Neural cell (in vitro differentiated cells): ENCODE measurements around the gene POLRMT. TPM values are rescaled to one million over a fixed set of nuclear protein-coding genes. Genes with fewer than 3 reads are reported as not detected.

Experiments used
- H2AFZ ChIP-seq: fragments of 200-600, 300-800 bp; sonication (generic), shearing (Covaris generic); 2 replicates; pipeline ENCODE4 v1.6.0; 2014; ENCODE audit warnings: low read depth, mild to moderate bottlenecking, antibody characterized with exemption, low read length, moderate library complexity
- H3F3A ChIP-seq: fragments of 200-600 bp; shearing (Covaris generic); 2 replicates; pipeline ENCODE4 v1.6.1; 2016; ENCODE audit warnings: mild to moderate bottlenecking, moderate library complexity, mixed read lengths, antibody characterized with exemption, low read length; ENCODE audit not compliant: insufficient read depth, poor library complexity, severe bottlenecking
- H3K27ac ChIP-seq: fragments of 200-600, 300-800 bp; sonication (generic), shearing (Covaris generic); 2 replicates; pipeline ENCODE4 v1.5.1; 2014; ENCODE audit warnings: mild to moderate bottlenecking, low read length, moderate library complexity
- H3K27me3 ChIP-seq: fragments of 300-800, 200-600 bp; sonication (generic), shearing (Covaris generic); 2 replicates; pipeline ENCODE4 v1.6.0; 2014; ENCODE audit warnings: mild to moderate bottlenecking, low read depth, low read length, moderate library complexity; ENCODE audit not compliant: insufficient read depth
- H3K36me3 ChIP-seq: fragments of 300-800, 200-600 bp; sonication (generic), shearing (Covaris generic); 2 replicates; pipeline ENCODE4 v1.5.1; 2014; ENCODE audit warnings: mild to moderate bottlenecking, antibody characterized with exemption, low read length, moderate library complexity; ENCODE audit not compliant: insufficient read depth
- H3K4me2 ChIP-seq: fragments of 300-800, 200-600 bp; sonication (generic), shearing (Covaris generic); 2 replicates; pipeline ENCODE4 v1.6.0; 2014; ENCODE audit warnings: mild to moderate bottlenecking, low read length
- H3K4me3 ChIP-seq: fragments of 300-800, 200-600 bp; sonication (generic), shearing (Covaris generic); 2 replicates; pipeline ENCODE4 v1.5.1; 2014; ENCODE audit warnings: mild to moderate bottlenecking, low read length, moderate library complexity
- H3K79me2 ChIP-seq: fragments of 200-600 bp; shearing (Covaris generic); replicated peaks from 2 replicates; pipeline ENCODE4 v1.6.0; 2014; ENCODE audit warnings: mild to moderate bottlenecking, low read length, moderate library complexity; ENCODE audit not compliant: insufficient read depth
- H3K9ac ChIP-seq: fragments of 300-800, 200-600 bp; sonication (generic), shearing (Covaris generic); 2 replicates; pipeline ENCODE4 v1.6.1; 2016; ENCODE audit warnings: mild to moderate bottlenecking, low read length, mixed read lengths
- H3K9me2 ChIP-seq: fragments of 200-600 bp; shearing (Covaris generic); 2 replicates; pipeline ENCODE4 v1.6.1; 2016; ENCODE audit warnings: mild to moderate bottlenecking, low read length, mixed read lengths; ENCODE audit not compliant: insufficient read depth
- H3K9me3 ChIP-seq: fragments of 200-600, 300-800 bp; sonication (generic), shearing (Covaris generic); 2 replicates; pipeline ENCODE4 v1.6.1; 2016; ENCODE audit warnings: mild to moderate bottlenecking, mixed run types, low read length, moderate library complexity, mixed read lengths
- H4K20me1 ChIP-seq: fragments of 200-600 bp; shearing (Covaris generic); 2 replicates; pipeline ENCODE4 v1.6.1; 2016; ENCODE audit warnings: mild to moderate bottlenecking, mixed run types; ENCODE audit not compliant: insufficient read depth
- EP300 ChIP-seq: fragments of 450-650 bp; conservative IDR thresholded peaks from 2 replicates; pipeline ENCODE4 v1.6.1; 2014; ENCODE audit warnings: antibody characterized with exemption, mild to moderate bottlenecking, moderate library complexity; ENCODE audit not compliant: poor library complexity, severe bottlenecking
- EZH2 ChIP-seq: fragments of 200-600, 300-800 bp; shearing (Covaris generic), sonication (generic); IDR thresholded peaks from 2 replicates; pipeline ENCODE4 v1.6.1; 2014; ENCODE audit warnings: antibody characterized with exemption, low read length, borderline replicate concordance, mild to moderate bottlenecking; ENCODE audit not compliant: insufficient read depth, poor library complexity, severe bottlenecking
- MXI1 ChIP-seq: fragments of 450-650 bp; conservative IDR thresholded peaks from 2 replicates; pipeline ENCODE4 v1.6.1; 2014; ENCODE audit warnings: antibody characterized with exemption, mild to moderate bottlenecking; ENCODE audit not compliant: poor library complexity, severe bottlenecking
- POLR2AphosphoS5 ChIP-seq: IDR thresholded peaks from 2 replicates; pipeline ENCODE4 v1.6.1; 2012
- RAD21 ChIP-seq: fragments of 450-650 bp; conservative IDR thresholded peaks from 2 replicates; pipeline ENCODE4 v1.6.1; 2014; ENCODE audit warnings: antibody characterized with exemption, mild to moderate bottlenecking, moderate library complexity
- SMC3 ChIP-seq: fragments of 450-650 bp; conservative IDR thresholded peaks from 2 replicates; pipeline ENCODE4 v1.6.1; 2014; ENCODE audit warnings: antibody characterized with exemption, mild to moderate bottlenecking, moderate library complexity; ENCODE audit not compliant: poor library complexity
- TAF1 ChIP-seq: IDR thresholded peaks from 2 replicates; pipeline ENCODE4 v1.6.1; 2012; ENCODE audit warnings: low read depth
- polyA plus RNA-seq: library from polyadenylated mRNA; depleted of rRNA; stranded (reverse); fragments of >200 nt; gene quantifications from 2 replicates; pipeline ENCODE4 v1.2.3, GENCODE V29; 2014
- TF ChIP-seq, protein P1 (sequence below): IDR thresholded peaks from 2 replicates; pipeline ENCODE4 v1.6.1; 2012; ENCODE audit warnings: borderline replicate concordance
- TF ChIP-seq, protein P2 (sequence below): fragments of 450-650 bp; IDR thresholded peaks from 2 replicates; pipeline ENCODE4 v1.5.1; 2014; ENCODE audit warnings: antibody characterized with exemption, mild to moderate bottlenecking, moderate library complexity; ENCODE audit not compliant: poor library complexity, severe bottlenecking

POLRMT gene
- polyA plus RNA-seq, 1 donor from 2014 or later = 28.3 TPM

DNA sequence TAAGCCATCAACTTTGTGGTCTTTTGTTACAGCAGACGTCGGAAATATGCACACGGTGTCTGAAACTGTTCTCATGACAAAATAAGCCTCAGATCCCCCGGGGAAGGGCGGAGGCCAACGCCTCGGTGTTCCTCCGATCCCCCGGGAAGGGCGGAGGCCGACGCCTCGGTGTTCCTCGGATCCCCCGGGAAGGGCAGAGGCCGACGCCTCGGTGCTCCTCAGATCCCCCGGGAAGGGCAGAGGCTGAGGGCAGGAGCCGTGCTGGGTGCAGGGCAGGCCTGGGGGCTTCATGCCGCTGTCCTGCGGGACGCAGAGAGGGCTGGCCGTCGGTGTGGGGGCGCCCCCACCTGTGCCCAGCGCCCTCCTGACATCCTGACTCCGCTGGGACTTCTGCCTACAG, 11.0 kb upstream of the POLRMT start:
- H3F3A ChIP-seq = no peaks in the 10 kb centered on the region
- H3K4me3 ChIP-seq = no peak overlapping the region
- H4K20me1 ChIP-seq = no peaks in the 10 kb centered on the region
- no peak overlapping the region for H2AFZ ChIP-seq
- H3K36me3 ChIP-seq = no peaks in the 10 kb centered on the region
- no peak overlapping the region for H3K4me2 ChIP-seq
- no peak overlapping the region for H3K9ac ChIP-seq
- no peak overlapping the region for H3K27ac ChIP-seq
- TF ChIP-seq EP300 (no peak), MXI1 (no peak), EZH2 (no peak), POLR2AphosphoS5 (no peak), TAF1 (no peak), RAD21 (no peak), SMC3 (no peak)
- TF ChIP-seq, protein P1, sequence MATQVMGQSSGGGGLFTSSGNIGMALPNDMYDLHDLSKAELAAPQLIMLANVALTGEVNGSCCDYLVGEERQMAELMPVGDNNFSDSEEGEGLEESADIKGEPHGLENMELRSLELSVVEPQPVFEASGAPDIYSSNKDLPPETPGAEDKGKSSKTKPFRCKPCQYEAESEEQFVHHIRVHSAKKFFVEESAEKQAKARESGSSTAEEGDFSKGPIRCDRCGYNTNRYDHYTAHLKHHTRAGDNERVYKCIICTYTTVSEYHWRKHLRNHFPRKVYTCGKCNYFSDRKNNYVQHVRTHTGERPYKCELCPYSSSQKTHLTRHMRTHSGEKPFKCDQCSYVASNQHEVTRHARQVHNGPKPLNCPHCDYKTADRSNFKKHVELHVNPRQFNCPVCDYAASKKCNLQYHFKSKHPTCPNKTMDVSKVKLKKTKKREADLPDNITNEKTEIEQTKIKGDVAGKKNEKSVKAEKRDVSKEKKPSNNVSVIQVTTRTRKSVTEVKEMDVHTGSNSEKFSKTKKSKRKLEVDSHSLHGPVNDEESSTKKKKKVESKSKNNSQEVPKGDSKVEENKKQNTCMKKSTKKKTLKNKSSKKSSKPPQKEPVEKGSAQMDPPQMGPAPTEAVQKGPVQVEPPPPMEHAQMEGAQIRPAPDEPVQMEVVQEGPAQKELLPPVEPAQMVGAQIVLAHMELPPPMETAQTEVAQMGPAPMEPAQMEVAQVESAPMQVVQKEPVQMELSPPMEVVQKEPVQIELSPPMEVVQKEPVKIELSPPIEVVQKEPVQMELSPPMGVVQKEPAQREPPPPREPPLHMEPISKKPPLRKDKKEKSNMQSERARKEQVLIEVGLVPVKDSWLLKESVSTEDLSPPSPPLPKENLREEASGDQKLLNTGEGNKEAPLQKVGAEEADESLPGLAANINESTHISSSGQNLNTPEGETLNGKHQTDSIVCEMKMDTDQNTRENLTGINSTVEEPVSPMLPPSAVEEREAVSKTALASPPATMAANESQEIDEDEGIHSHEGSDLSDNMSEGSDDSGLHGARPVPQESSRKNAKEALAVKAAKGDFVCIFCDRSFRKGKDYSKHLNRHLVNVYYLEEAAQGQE = no peak
- TF ChIP-seq, protein P2, sequence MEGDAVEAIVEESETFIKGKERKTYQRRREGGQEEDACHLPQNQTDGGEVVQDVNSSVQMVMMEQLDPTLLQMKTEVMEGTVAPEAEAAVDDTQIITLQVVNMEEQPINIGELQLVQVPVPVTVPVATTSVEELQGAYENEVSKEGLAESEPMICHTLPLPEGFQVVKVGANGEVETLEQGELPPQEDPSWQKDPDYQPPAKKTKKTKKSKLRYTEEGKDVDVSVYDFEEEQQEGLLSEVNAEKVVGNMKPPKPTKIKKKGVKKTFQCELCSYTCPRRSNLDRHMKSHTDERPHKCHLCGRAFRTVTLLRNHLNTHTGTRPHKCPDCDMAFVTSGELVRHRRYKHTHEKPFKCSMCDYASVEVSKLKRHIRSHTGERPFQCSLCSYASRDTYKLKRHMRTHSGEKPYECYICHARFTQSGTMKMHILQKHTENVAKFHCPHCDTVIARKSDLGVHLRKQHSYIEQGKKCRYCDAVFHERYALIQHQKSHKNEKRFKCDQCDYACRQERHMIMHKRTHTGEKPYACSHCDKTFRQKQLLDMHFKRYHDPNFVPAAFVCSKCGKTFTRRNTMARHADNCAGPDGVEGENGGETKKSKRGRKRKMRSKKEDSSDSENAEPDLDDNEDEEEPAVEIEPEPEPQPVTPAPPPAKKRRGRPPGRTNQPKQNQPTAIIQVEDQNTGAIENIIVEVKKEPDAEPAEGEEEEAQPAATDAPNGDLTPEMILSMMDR = no peak
- no peaks in the 10 kb centered on the region for H3K27me3 ChIP-seq
- H3K79me2 ChIP-seq = no peaks in the 10 kb centered on the region
- H3K9me3 ChIP-seq = no peaks in the 10 kb centered on the region
- no peaks in the 10 kb centered on the region for H3K9me2 ChIP-seq

DNA sequence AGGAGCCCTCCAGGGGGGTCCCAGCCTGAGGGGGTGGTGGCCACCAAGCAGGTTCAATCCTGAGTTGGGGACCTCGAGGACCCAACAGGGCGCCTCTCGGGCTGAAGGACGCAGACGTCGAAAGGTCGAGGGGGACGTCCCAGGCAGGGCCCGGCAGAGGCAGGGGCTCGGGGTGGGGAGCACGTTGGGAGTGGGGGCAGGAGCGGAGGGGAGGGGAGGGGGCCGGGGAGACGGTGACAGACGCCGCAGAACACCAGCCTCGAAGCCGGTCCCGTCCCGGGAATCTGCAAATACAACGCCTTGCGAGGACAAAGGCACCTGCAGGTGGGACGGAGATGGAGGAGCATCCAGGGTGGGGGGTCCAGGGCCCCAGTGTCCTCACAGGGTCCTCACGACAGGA, 10.4 kb upstream of the POLRMT start:
- Histone ChIP-seq H3K79me2 (no peaks in the 10 kb centered on the region), H3K27me3 (no peaks in the 10 kb centered on the region), H2AFZ (no peak overlapping the region), H3K4me3 (no peak overlapping the region), H3K27ac (no peak overlapping the region), H4K20me1 (no peaks in the 10 kb centered on the region), H3F3A (no peaks in the 10 kb centered on the region), H3K9me2 (no peaks in the 10 kb centered on the region), H3K4me2 (no peak overlapping the region), H3K36me3 (no peaks in the 10 kb centered on the region), H3K9me3 (no peaks in the 10 kb centered on the region), H3K9ac (no peak overlapping the region)
- no peak for TF ChIP-seq EP300
- TF ChIP-seq SMC3 = no peak
- no peak for TF ChIP-seq MXI1
- no peak for TF ChIP-seq RAD21
- TF ChIP-seq TAF1 = no peak
- TF ChIP-seq, protein P2 = no peak
